Stimulated activated CD8-positive, alpha-beta memory T cell treated with anti-CD3 and anti-CD28 coated beads, Interleukin-4, amount 100 ng/mL, for 1 hour (primary cell): Measurements from ENCODE around the gene CUBN.

Experiments
- DNase-seq, 2 donors: peaks; one replicate each; pipeline ENCODE4 v3.0.0-alpha.2; 2020; ENCODE audit warnings: low read depth in 2 of 2, low spot score in 1 of 2

Gene CUBN

GRCh38 chr10:17109046-17109445 lies 20.6 kb downstream of the CUBN start:
- DNase-seq, result no peak

- DNase-seq, result no peak
These were observed 22.6 kb downstream of the CUBN start for GRCh38 chr10:17106991-17107390.

- no peak for DNase-seq
These were observed 27.7 kb downstream of the CUBN start for GRCh38 chr10:17101910-17102266.

GRCh38 chr10:17101257-17101909 lies 28.2 kb downstream of the CUBN start:
- no peak for DNase-seq

- DNase-seq, result no peak
These were observed 29.0 kb downstream of the CUBN start for GRCh38 chr10:17100586-17100985.

- DNase-seq, result no peak
These were observed 31.6 kb downstream of the CUBN start for GRCh38 chr10:17098012-17098411.

- DNase-seq, result no peak
These were observed 34.8 kb downstream of the CUBN start for GRCh38 chr10:17094844-17095243.

GRCh38 chr10:17092986-17093803 lies 36.4 kb downstream of the CUBN start:
- DNase-seq, result no peak

GRCh38 chr10:17092216-17092944 lies 37.2 kb downstream of the CUBN start:
- DNase-seq, result no peak

- no peak for DNase-seq
These were observed 41.3 kb downstream of the CUBN start for GRCh38 chr10:17088118-17088806.

- no peak for DNase-seq
These were observed 42.7 kb downstream of the CUBN start for GRCh38 chr10:17086865-17087367.

GRCh38 chr10:17085011-17085725 lies 44.4 kb downstream of the CUBN start:
- DNase-seq, result no peak

GRCh38 chr10:17084258-17084657 lies 45.4 kb downstream of the CUBN start:
- no peak for DNase-seq

GRCh38 chr10:17081431-17081830 lies 48.2 kb downstream of the CUBN start:
- no peak for DNase-seq

- DNase-seq, result no peak
These were observed 51.7 kb downstream of the CUBN start for GRCh38 chr10:17077890-17078289.

GRCh38 chr10:17077346-17077781 lies 52.2 kb downstream of the CUBN start:
- no peak for DNase-seq

- no peak for DNase-seq
These were observed 52.8 kb downstream of the CUBN start for GRCh38 chr10:17076626-17077345.

GRCh38 chr10:17075533-17076359 lies 53.9 kb downstream of the CUBN start:
- DNase-seq, result no peak

GRCh38 chr10:17074541-17074847 lies 55.1 kb downstream of the CUBN start:
- no peak for DNase-seq
